SK-N-SH (cell line): ENCODE data around the gene CLASP1. TPM values are rescaled to one million over a fixed set of nuclear protein-coding genes. Genes with fewer than 3 reads are reported as not detected.

ENCODE experiments used
- CTCF ChIA-PET: fragments of 300-600, 350-600 bp; formaldehyde crosslinking; extraction: SDS; loops from one replicate; lab custom pipeline; 2021; lab: Yijun Ruan, JAX
- POLR2A ChIA-PET: fragments of 350-600 bp; sonication (Branson Sonifier 250); formaldehyde crosslinking; extraction: SDS; loops from one replicate; lab custom pipeline; 2020; ENCODE audit warnings: antibody characterized with exemption, inconsistent platforms; lab: Yijun Ruan, JAX
- DNase-seq: peaks from one replicate; pipeline ENCODE4 v3.0.0; 2012
- H2AFZ ChIP-seq: fragments of 200-600 bp; sonication (generic); 2 replicates; pipeline ENCODE4 v1.8.1; 2016; ENCODE audit warnings: antibody characterized with exemption, mild to moderate bottlenecking, low read depth
- H3F3A ChIP-seq: fragments of 200-600 bp; sonication (generic); replicated peaks from 2 replicates; pipeline ENCODE3; 2016; ENCODE audit warnings: antibody characterized with exemption, mild to moderate bottlenecking; ENCODE audit not compliant: insufficient read depth
- H3K27ac ChIP-seq, 2 experiments: fragments of 200-500 bp in 1 of 2; fragments of 200-600 bp in 1 of 2; sonication (Bioruptor generic) in 1 of 2; sonication (generic), shearing (Covaris generic) in 1 of 2; 2 replicates each; pipeline versions ENCODE4 v1.5.1 to v1.6.1; 2014 to 2016; ENCODE audit warnings: low read depth in 2 of 2, inconsistent platforms in 1 of 2, low read length in 1 of 2, mild to moderate bottlenecking in 1 of 2, mixed read lengths in 1 of 2
- H3K27me3 ChIP-seq: fragments of 200-600 bp; sonication (generic), shearing (Covaris generic); 2 replicates; pipeline ENCODE4 v1.6.1; 2016; ENCODE audit warnings: mixed run types; ENCODE audit not compliant: insufficient read depth
- H3K36me3 ChIP-seq, 2 experiments: fragments of 200-500 bp in 1 of 2; fragments of 200-600 bp in 1 of 2; sonication (Bioruptor generic) in 1 of 2; sonication (generic) in 1 of 2; replicated peaks in 1 of 2; 2 replicates each; pipeline versions ENCODE3 to v1.5.1; 2014 to 2016; ENCODE audit warnings: low read length in 1 of 2, mild to moderate bottlenecking in 1 of 2; ENCODE audit not compliant: insufficient read depth in 2 of 2, control insufficient read depth in 1 of 2
- H3K4me1 ChIP-seq, 2 experiments: fragments of 200-500 bp in 1 of 2; fragments of 200-600 bp in 1 of 2; sonication (Bioruptor generic) in 1 of 2; sonication (generic), shearing (Covaris generic) in 1 of 2; 2 replicates each; pipeline versions ENCODE4 v1.5.1 to v1.6.1; 2014 to 2016; ENCODE audit warnings: low read depth in 1 of 2, low read length in 1 of 2, mixed run types in 1 of 2; ENCODE audit not compliant: insufficient read depth in 2 of 2, control insufficient read depth in 1 of 2
- H3K4me2 ChIP-seq: fragments of 200-600 bp; sonication (generic), shearing (Covaris generic); 2 replicates; pipeline ENCODE4 v1.6.1; 2017; ENCODE audit warnings: mixed run types
- H3K4me3 ChIP-seq, 2 experiments: fragments of 200-500 bp in 1 of 2; fragments of 200-600 bp in 1 of 2; sonication (Bioruptor generic) in 1 of 2; sonication (generic), shearing (Covaris generic) in 1 of 2; 2 replicates each; pipeline versions ENCODE4 v1.5.1 to v1.8.1; 2014 to 2016; ENCODE audit warnings: low read depth in 2 of 2, inconsistent platforms in 1 of 2, low read length in 1 of 2, mild to moderate bottlenecking in 1 of 2, mixed read lengths in 1 of 2, moderate library complexity in 1 of 2
- H3K79me2 ChIP-seq: fragments of 200-600 bp; sonication (generic); 2 replicates; pipeline ENCODE4 v1.8.1; 2017; ENCODE audit warnings: mild to moderate bottlenecking; ENCODE audit not compliant: insufficient read depth
- H3K9ac ChIP-seq: fragments of 200-600 bp; sonication (generic); 2 replicates; pipeline ENCODE4 v1.6.1; 2017; ENCODE audit warnings: mixed run types
- H3K9me2 ChIP-seq: fragments of 200-600 bp; sonication (generic); 2 replicates; pipeline ENCODE4 v1.6.1; 2017; ENCODE audit warnings: mixed run types
- H3K9me3 ChIP-seq: fragments of 200-600 bp; sonication (generic); 2 replicates; pipeline ENCODE4 v1.6.1; 2017; ENCODE audit warnings: mixed run types, mild to moderate bottlenecking, moderate library complexity
- H4K20me1 ChIP-seq: fragments of 200-600 bp; sonication (generic); 2 replicates; pipeline ENCODE4 v1.6.1; 2017; ENCODE audit warnings: mild to moderate bottlenecking, mixed run types; ENCODE audit not compliant: insufficient read depth
- CTCF ChIP-seq: fragments of 200-600 bp; sonication (generic); IDR thresholded peaks from 2 replicates; pipeline ENCODE4 v1.6.1; 2017; ENCODE audit warnings: antibody characterized with exemption, mild to moderate bottlenecking, moderate library complexity
- ELF1 ChIP-seq: IDR thresholded peaks from 2 replicates; pipeline ENCODE4 v1.4.0; 2012
- EP300 ChIP-seq, 2 experiments: IDR thresholded peaks; 2 replicates each; pipeline versions ENCODE4 v1.4.0 to v1.6.1; 2012; ENCODE audit warnings: borderline replicate concordance in 1 of 2, low read depth in 1 of 2, low read length in 1 of 2
- EZH2phosphoT487 ChIP-seq: fragments of 200-600 bp; sonication (generic); IDR thresholded peaks from 2 replicates; pipeline ENCODE4 v1.6.1; 2017; ENCODE audit warnings: low read depth, mixed run types, mild to moderate bottlenecking, antibody characterized with exemption, moderate library complexity, borderline replicate concordance
- GABPA ChIP-seq: IDR thresholded peaks from 2 replicates; pipeline ENCODE4 v1.4.0; 2012; ENCODE audit warnings: low read depth, mild to moderate bottlenecking
- GATA2 ChIP-seq: sonication (generic); formaldehyde crosslinking; IDR thresholded peaks from 2 replicates; pipeline ENCODE4 v1.5.0; 2020; ENCODE audit warnings: mild to moderate bottlenecking, missing genetic modification reagents
- POLR2AphosphoS5 ChIP-seq: IDR thresholded peaks from 2 replicates; pipeline ENCODE4 v1.6.1; 2012; ENCODE audit warnings: low read depth, low read length
- RFX5 ChIP-seq: IDR thresholded peaks from 2 replicates; pipeline ENCODE4 v1.6.1; 2012; ENCODE audit warnings: mild to moderate bottlenecking, improper control_type of control experiment, low read length
- SIN3A ChIP-seq: IDR thresholded peaks from 2 replicates; pipeline ENCODE4 v1.6.1; 2012; ENCODE audit warnings: low read depth, mild to moderate bottlenecking, low read length, moderate library complexity, borderline replicate concordance
- TAF1 ChIP-seq: IDR thresholded peaks from 2 replicates; pipeline ENCODE4 v1.6.1; 2012; ENCODE audit warnings: low read depth, mild to moderate bottlenecking, low read length, moderate library complexity, borderline replicate concordance
- TCF12 ChIP-seq: IDR thresholded peaks from 2 replicates; pipeline ENCODE4 v1.4.0; 2012
- USF1 ChIP-seq: IDR thresholded peaks from 2 replicates; pipeline ENCODE4 v1.4.0; 2012; ENCODE audit warnings: low read depth, borderline replicate concordance
- WGBS: methylation state at CpG from one replicate; pipeline ENCODE4 v1.1.6; 2017; ENCODE audit warnings: low lambda C conversion rate; 5-methylcytosine and 5-hydroxymethylcytosine counted together
- polyA plus RNA-seq, 3 experiments: library from polyadenylated mRNA; depleted of rRNA; stranded (reverse); fragments of >200 nt; gene quantifications; 2 replicates each; pipeline ENCODE4 v1.2.3, GENCODE V29; 2012

The CLASP1 gene
- polyA plus RNA-seq, 1 of the 3 experiments (the other 2 are of a cell fraction): 4.9 TPM

DNA sequence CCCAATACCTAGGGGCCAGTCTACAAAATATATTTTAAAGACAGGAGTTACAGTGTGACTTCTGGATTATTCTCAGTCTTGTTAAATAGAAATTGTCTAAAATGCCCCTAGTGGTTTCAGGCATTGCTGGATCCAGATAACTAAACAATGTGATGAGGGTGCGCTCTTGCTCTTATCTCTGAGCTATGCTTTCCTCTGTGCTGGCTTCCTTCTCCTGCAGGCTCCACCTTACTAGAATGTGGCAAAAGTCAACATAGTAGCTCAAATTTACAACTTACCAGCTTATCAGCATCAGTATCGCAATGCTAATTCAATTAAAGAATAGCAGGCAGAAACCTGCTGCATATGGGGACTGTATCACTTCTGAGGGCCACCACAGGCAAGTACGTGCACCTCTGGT, 179.9 kb downstream of the CLASP1 start:
- Histone ChIP-seq H3K4me3 (no peak overlapping the region), H3F3A (no peaks in the 10 kb centered on the region), H3K4me1 (peaks cover 2 to 11% of the 10 kb centered on the region in 2 experiments; a peak in 3 of 4 replicates), H3K36me3 (peaks cover 17 to 43% of the 10 kb centered on the region in 2 experiments), H3K27me3 (no peaks in the 10 kb centered on the region), H3K79me2 (peaks cover 25% of the 10 kb centered on the region; the same call in 1 of the 2 replicates), H2AFZ (no peak overlapping the region), H4K20me1 (no peaks in the 10 kb centered on the region), H3K9me3 (no peaks in the 10 kb centered on the region), H3K9ac (no peak overlapping the region), H3K4me2 (no peak overlapping the region), H3K27ac (no peak overlapping the region), H3K9me2 (no peaks in the 10 kb centered on the region)
- no peak for DNase-seq
- WGBS: 90% methylated on average over 3 of the region's 3 CpGs
- TF ChIP-seq EZH2phosphoT487 (no peak), POLR2AphosphoS5 (no peak), TAF1 (no peak), TCF12 (no peak), USF1 (no peak), CTCF (no peak), SIN3A (no peak), GABPA (no peak)
- CTCF ChIA-PET: interaction anchor here (0.8 to 1.2 kb wide), 4 partner anchors 8 to 67 kb away, joined by 3 to 6 read pairs (median 3); no protein-coding TSS in a partner anchor
- POLR2A ChIA-PET: no interaction called here

DNA sequence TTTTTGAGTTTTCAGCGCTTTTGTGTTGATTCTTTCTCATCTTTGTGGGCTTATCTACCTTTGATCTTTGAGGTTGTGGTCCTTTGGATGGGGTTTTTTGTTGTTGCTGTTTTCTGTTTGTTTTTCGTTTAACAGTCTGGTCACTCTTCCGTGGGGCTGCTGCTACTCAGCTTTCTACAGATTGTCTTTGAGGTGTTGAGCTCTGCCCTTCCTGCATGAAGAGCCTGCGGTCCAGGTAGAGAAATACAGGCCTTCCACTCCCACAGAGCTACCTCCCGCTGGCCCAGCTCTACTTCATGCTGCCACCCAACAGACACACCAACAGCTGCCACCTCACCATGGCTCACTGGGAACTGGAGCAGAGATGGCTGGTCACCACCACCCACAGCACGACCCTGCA, 180.3 kb downstream of the CLASP1 start:
- no peaks in the 10 kb centered on the region for H3K9me3 ChIP-seq
- no peak for DNase-seq
- H3K9ac ChIP-seq: no peak overlapping the region
- H3K4me1 ChIP-seq: peaks cover 2 to 11% of the 10 kb centered on the region in 2 experiments; a peak in 3 of 4 replicates
- no peak overlapping the region for H3K27ac ChIP-seq
- H3K27me3 ChIP-seq: no peaks in the 10 kb centered on the region
- no peaks in the 10 kb centered on the region for H4K20me1 ChIP-seq
- peaks cover 17 to 43% of the 10 kb centered on the region in 2 experiments for H3K36me3 ChIP-seq
- no peak overlapping the region for H3K4me2 ChIP-seq
- H3F3A ChIP-seq: no peaks in the 10 kb centered on the region
- no peak overlapping the region for H3K4me3 ChIP-seq
- H2AFZ ChIP-seq: no peak overlapping the region
- POLR2A ChIA-PET: no interaction called here
- TF ChIP-seq SIN3A: no peak
- TF ChIP-seq TCF12: no peak
- TF ChIP-seq EP300 (IDR thresholded peaks at IDR 0.05; ENCODE audit: borderline replicate concordance in 1 of 2, low read depth in 1 of 2, low read length in 1 of 2): no peak
- no peak for TF ChIP-seq ELF1
- no peak for TF ChIP-seq GATA2 (CRISPR knock-in tag)
- TF ChIP-seq RFX5: no peak
- TF ChIP-seq GABPA: no peak
- no peak for TF ChIP-seq EZH2phosphoT487
- TF ChIP-seq, all 33 proteins: peak for 0
- no peaks in the 10 kb centered on the region for H3K9me2 ChIP-seq
- 96% methylated on average over 6 of the region's 6 CpGs for WGBS
- H3K79me2 ChIP-seq: peaks cover 22% of the 10 kb centered on the region; the same call in 1 of the 2 replicates
- CTCF ChIA-PET: interaction anchor here (0.5 to 1.2 kb wide), 3 partner anchors 8 to 398 kb away, joined by 3 to 6 read pairs (median 3); no protein-coding TSS in a partner anchor
